Right renal cortex interstitium (tissue), 3 donors: Measurements from ENCODE around the gene NBEAL2. TPM values are rescaled to one million over a fixed set of nuclear protein-coding genes. Genes with fewer than 3 reads are reported as not detected.
"Not testable (repeated sequence)": the region's sequence is repeated elsewhere in the genome, so short reads cannot be mapped to it uniquely, and the experiment has no call there.

Experiments
- DNase-seq, 3 donors: peaks; one replicate each; pipeline ENCODE4 v3.0.0-alpha.2; 2013; ENCODE audit warnings: low read depth in 3 of 3, low spot score in 2 of 3
- polyA plus RNA-seq, 3 donors: library from polyadenylated mRNA; unstranded; fragments of 120-200 nt; gene quantifications; one replicate each; pipeline ENCODE4 v1.2.1, GENCODE V29; 2013; ENCODE audit not compliant: insufficient read length in 3 of 3

Gene NBEAL2
- polyA plus RNA-seq, 3 donors, result 29.6 to 33.5 (median 30.9) TPM

DNA sequence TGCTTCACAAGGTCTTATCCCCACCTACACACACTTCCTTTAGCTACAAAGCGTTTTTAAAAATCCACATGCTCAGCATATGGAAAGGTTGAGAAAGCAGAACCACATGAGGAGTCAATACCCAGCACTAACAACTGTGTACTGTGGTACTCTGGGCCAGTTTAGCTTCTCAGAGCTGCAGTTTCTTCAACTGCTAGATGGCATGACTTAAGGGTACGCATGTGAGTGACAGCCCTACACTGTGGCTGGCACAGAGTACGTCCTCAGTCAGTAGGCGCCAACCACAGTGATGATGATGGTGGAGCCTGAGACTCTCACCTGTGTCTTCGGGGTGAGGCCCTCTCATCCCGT is 20.3 kb upstream of the NBEAL2 start:
- DNase-seq, result no peak

DNA sequence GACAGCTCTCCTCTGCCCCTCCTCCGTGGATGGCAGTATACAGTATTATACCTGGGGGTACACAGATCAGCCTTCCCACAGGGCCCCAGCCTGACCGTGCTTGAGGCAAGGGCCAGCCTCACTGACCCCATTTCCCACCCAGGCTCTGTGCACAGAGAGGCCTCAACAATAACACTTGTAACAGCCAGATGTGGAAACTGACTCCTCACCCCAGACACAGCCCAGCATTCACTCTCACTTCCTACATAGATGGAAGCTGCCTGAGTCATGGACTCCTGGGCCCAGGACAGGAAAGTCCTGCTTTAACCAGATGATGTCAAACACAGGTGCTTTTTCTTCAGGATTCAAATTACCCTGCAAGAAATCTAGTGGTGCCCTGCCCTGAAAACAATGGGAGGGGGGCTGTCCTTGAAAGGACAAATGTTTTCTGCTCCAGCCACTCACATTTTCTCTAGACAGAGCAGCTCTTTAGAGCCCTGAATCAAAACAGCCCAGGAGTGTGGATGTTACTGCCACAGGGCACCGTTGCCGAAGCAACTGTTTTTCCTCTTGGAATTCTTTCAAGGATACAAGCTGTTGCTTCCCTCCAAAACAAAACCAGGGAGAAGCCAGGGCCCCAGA is 19.3 kb upstream of the NBEAL2 start:
- DNase-seq, result no peak

DNA sequence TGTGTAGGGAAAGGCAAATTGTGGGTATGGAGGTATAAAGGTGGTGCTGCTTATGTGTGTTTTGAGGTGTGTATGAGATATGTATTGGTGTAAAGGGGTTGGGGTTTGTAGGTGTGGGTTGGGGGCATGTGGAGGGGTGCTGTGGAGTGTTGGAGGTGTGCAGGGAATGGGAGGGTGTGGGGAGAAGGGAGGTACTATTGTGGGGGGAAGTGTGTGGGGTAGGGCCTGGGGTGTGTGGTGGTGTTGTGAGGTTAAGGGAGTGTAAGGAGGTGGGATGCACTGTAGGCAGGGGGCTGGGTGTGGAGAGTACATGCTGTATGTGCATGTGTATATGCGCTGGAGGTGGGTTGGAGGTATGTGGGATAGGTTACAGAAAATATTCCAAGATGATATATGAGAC is 18.6 kb upstream of the NBEAL2 start:
- DNase-seq, result no peak

DNA sequence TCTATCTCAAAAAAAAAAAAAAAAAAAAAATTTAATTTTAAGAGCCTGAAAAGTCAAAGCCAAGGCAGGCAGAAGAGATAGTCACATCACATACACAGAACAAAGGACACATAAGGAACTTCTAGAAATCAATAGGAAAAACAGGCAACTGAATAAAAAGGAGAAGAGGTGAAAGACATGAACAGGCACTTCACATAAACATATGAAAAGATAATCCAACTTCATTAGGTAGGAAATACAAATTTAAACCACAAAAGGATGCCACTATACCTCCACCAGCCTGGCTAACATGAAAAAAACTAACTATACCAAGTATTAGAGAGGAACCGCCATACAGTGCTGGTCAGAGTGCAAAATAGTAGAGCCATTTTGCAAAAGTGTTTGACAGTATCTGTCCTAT is 17.0 kb upstream of the NBEAL2 start:
- DNase-seq, result no peak

DNA sequence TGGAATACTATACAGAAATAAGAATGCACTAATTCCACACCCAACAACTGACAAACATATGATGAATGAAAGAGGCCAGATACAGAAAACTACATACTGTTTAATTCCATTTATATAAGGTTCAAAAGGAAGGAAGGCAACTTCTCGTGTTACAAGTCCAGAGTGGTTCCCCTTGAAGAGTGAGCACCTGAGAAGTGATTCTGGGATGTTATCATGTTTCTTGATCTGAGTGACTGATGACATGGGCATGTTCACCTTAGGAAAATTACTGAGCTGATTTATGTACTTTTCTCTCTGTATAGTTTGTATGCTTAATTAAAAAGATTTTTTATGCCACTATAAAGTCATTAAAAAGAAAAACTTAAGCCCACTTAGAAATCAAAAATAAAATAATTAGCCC is 16.5 kb upstream of the NBEAL2 start:
- no peak for DNase-seq

DNA sequence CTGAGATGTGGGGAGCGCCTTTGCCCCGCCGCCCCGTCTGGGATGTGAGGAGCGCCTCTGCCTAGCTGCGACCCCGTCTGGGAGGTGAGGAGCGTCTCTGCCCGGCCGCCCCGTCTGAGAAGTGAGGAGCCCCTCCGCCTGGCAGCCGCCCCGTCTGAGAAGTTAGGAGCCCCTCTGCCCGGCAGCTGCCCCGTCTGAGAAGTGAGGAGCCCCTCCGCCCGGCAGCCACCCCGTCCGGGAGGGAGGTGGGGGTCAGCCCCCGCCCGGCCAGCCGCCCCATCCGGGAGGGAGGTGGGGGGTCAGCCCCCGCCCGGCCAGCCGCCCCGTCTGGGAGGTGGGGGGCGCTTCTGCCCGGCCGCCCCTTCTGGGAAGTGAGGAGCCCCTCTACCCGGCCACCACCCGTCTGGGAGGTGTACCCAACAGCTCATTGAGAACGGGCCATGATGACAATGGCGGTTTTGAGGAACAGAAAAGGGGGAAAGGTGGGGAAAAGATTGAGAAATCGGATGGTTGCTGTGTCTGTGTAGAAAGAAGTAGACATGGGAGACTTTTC is 15.4 kb upstream of the NBEAL2 start:
- not testable (repeated sequence) for DNase-seq

DNA sequence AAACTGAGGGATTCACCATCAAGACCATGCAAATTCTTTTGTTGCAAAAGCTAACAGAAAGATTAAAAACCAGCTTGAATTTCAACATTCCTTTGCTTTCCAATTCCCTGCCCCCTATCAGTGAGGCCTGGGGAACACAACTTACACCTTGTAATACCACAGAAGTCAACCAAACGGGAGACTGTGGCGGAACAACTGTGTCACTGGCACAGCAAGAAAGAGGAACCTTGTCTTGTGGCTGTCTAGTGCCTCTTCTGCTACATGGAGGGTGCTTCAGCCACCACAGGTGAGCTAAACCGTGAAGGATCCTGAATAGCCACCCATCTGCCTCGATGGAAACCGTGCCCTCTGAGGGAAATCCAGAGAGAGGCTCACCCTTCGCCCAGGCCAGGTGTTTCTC is 14.3 kb upstream of the NBEAL2 start:
- DNase-seq, result no peak

DNA sequence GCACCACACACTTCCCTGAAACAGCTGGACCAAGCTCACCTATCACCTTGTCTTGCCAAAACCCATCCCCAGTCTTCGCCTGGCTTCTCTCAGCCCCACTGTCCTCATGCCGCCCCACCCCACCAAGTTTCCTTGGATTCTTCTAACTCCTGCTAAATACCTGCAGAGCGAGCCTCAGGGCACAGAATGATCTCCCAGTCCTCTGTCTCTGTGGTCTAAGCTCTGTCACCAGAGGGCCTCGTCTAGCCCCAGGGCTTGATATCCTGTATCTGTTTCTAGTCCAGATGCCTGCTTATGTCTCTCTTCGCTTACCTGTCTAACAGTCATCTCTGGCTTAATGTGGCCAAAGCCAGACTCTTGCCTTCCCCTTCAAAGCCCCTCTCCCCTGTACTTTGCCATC is 12.7 kb upstream of the NBEAL2 start:
- DNase-seq, result no peak

DNA sequence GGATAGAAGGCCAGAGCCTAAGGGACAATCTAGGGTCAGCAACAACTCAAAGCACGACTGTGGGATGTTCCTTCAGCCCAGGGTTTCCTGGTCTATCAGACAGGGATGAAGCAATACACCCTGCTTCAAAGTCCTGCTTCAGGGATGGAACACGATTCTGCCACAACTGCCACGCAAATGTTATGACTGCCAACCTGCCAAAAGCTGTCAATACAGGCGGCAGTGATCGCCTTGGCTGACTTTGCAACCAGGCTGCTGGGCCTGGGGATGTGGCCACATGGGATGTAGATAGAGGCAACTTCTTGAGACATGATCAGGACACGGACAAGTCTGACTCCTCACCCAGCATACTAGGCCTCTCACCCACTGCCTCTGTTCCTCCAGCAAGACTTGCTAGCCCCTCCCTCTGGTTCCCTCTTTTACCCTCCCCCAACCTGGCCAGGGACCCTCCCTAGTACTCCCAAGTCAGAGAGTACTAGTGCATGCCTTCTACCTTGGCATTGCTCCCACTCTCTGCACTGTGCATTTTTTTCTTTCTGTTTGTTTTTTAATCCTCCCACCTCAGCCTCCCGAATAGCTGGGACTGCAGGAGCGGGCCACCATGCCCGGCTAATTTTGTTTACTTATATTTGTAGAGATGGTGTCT is 10.6 kb upstream of the NBEAL2 start:
- no peak for DNase-seq

DNA sequence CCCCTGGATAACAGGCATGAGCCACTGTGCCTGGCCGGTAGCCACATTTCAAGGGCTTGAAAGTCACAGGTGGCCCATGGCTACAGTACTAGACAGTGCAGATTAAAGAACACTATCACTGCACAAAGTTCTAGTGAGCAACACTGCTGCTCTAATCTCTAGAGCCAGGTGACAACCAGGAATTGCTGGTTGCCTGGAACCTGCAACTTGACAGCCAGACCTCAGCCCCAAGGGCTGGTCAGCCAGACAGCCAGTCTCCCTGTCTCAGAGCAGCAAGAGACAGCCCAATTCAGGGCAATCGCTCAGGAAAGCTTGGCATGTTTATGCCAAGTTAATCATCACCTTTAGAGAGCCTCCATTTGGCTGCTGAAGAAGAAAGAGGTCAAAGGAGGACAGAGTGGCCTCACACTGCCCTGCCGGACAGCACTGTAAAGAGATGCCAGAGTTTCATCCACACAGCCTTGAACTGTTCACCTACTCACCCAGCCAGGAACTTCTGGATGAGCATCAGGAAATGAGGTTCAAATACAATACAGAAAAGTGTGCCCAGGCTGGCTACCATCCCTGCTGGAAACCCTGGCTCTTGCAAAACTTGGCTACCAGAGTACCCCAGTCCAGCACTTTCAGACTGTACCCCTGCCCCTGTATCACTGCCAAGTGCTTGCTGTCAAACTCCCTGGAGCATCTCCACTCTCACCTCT is 8.9 kb upstream of the NBEAL2 start:
- DNase-seq, result no peak

DNA sequence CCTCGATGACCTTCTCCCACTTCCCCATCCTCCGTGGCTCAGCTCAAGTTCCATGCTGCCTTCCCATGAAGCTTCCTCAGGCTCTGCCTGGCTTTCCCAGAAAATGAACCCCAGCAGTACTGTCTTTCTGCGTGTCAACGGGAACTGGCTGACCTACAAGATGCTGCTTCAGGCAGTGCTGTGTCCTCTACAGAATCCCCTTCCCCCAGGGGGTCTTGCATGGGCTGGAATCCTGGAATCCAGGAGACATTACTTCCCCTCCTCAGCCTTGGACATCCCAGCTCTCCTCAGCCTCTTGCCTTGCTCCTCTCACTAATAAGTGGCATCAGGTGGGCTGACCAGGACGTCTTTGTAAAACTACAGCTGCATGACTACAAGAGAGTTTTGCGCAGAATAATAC is 8.3 kb upstream of the NBEAL2 start:
- DNase-seq, result no peak

DNA sequence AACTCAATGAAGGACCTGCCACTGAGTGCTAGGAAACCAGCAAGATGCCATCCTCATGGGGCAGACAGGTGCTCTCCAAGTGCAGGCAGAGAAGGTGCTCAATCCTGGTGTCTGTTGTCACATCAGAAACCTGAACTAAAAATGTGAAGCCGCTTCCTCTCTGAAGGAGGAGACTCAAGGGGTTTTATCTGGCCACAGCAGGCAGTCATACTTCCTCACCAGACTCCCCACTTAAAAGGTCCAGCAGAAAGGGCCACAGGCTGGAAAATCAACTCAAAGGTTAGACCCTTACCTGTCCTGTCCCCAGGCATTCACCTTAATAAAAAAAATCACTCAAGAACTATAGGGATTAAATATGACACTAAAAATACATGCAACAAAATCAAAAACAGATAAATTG is 7.7 kb upstream of the NBEAL2 start:
- no peak for DNase-seq

DNA sequence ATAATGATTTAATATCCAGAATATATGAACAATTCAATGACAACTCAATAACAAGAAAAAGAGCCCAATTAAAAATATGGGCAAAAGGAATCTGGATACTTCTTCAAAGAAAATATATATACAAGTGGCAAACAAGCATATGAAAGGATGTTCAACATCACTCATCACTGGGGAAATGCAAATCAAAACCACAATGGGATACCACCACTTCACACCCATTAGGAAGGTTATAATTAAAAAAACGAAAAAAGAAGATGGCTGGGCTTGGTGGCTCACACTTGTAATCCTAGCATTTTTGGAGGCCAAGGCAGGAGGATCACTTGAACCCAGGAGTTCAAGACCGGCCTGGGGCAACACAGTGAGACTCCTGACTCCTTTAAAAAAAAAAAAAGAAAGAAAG is 7.1 kb upstream of the NBEAL2 start:
- DNase-seq, result no peak

DNA sequence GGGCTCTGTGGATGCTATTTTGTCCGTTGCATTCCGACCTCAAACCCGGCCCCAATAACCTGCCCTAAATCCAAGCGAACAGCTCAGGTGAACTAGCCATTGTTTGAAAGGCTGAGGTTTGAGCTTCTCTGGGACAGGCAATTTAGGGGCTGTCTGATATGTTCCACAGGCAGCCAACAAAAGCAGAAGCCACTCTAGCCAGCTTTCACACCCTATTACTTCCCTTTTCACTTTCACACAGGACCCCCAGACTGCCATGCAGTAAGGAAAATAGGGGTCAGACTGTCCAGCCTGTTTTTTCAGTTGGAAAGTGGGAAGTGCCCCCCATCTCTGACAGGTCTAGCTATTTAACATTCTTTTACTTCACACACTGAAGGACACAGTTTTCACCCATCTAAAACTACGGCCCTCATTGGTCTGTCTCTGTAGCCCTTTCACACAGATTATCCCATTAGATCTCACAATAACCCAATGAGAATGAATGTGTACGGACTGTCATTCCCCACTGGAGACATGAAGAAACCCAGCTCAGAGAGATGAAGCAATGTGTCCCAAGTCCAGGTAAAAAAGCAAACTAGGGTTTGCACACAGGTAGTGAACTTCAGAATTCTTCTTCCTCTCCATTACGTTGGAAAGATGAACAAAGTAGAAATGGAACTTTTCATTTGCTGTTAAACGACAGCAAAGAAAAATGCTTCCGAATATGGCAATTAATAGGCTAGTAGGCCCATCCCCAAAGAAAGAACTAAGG is 4.9 kb upstream of the NBEAL2 start:
- no peak for DNase-seq

DNA sequence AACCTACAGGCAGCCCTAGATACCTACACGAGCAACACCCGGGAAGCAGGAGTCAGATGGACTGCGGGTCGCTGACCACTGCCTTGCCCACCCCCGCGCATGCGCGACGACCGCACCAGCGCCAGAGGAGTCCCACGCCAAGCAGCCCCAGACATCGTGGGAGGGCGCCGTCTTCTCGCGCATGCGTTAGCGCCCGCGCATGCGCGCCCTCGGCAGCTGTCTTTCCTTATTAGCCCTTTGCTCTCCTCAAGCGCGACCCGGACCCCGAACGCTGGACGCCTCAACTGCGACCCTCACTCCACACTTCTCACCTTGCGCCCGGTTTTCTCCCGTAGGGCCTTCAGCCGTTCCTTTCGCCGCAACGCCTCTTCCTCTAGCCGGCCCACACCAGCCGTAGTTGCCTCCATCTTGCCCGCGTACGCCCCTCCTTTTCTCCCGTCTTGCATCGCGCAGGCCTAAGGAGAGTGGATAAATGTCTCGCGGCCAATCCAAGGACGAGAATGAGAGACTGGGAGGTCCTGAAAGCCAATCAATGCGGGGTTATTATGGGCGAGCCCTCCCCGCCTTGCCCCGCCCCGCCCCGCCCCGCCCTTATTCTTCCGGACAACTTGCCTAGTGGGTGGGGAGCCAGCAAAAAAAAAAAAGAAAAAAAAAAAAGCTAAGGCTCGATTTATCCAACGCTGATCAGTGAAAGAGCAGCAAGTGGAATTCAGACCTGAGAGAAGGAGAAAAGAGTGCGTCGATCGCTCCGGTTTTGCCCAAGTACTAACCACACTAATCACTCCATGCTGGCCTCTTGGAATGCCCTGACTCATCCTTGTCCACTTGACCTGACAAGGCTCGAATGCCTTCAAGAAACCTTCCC is 2.9 kb upstream of the NBEAL2 start, which contains the start of gene CCDC12:
Gene CCDC12, minus strand, starts transcription at position 420 of the 865 bp plus-strand sequence. Its CDS starts 13 bp downstream, at position 407.
- DNase-seq, result peak; percentile 89 to 96 (median 95)

DNA sequence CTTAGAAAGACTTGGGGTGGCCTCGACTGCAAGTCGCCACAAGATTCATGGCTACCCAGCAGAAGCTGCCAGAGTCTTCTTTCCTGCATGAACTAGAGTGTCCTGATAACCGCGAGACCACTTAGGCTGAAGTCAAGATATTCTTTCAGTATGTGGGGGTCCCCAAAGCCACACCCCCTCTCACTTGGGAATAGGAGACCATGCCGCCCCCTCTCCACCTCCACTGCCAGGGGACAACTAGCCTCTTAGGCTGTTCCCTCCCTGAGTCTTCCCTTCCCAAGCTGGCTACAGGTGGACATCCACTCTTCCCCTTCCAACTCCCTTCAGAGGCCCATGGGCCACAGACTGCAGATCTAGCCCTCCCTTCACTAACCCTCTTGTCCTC is 1.7 kb upstream of the NBEAL2 start:
- no peak for DNase-seq

DNA sequence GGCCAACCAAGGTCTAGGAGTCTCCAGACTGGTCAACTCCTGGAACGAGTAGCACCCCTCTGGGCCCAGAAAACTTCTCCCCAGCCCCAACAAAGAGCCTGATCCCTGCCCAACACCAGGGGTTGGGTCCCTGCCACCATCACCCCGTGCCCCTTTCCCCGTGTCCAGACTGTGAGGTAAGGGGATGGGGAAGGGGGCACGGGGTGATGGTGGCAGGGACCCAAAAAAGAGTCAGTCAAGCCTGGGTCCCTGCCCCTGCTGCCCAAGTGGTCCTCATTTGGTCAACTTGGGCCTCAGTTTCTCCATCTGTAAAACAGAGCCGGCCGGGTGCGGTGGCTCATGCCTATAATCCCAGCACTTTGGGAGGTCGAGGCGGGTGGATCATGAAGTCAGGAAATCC is 1.1 kb upstream of the NBEAL2 start:
- no peak for DNase-seq

DNA sequence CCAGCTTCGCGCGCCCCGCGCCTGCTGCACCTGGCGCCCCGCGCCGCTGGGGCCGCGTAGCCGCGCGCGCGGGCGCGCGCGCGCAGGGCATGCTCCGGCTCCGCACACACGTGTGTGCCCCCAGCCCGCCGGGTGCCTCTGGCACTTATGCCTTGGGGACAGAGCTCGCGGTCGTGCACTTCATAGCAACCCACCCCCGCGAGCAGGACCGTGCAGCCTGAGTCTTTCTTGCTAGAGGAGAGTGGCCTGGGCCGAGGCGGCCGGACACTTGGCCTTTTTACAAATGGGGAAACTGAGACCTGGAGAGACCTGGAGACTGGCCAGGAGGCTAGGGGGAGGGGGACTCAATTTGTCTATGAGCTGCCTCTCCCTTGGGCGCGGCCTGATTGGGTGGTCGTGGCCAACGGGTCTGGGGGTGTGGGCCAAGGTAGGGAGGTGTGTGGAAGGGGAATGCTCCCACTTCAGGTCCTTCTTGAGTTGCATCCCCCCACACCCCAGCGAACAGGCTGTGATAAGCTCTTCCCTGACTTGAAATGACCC is 562 bp downstream of the NBEAL2 start:
- DNase-seq, result no peak

DNA sequence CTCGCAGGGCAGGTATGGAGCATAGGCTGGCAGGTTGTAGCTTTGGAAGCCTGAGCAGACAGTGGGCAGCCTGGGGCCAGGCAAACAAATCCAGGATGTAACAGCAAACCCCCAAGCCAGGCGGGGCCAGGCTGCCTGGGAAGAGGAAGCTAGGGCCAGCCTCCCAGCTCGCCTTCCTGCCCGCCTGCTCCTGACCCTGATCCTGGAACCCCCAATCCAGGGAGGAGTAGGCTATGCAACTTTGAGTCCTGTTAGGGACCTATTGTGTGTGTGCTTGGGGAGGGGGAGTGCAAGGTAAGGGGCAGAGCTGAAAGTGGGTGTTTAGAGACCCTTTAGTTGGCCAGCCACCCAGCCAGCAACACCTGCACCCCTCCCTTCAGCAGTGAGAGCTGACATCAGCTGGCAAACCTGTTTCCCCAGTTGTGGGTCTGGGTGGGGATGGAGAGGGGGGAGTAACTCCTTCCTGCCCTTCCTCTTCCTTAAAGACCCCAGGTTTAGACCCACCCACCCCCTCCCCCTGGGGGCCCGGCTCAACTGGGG is 2.5 kb downstream of the NBEAL2 start:
- DNase-seq, result peak in 1 of 3 donors; percentile 36

DNA sequence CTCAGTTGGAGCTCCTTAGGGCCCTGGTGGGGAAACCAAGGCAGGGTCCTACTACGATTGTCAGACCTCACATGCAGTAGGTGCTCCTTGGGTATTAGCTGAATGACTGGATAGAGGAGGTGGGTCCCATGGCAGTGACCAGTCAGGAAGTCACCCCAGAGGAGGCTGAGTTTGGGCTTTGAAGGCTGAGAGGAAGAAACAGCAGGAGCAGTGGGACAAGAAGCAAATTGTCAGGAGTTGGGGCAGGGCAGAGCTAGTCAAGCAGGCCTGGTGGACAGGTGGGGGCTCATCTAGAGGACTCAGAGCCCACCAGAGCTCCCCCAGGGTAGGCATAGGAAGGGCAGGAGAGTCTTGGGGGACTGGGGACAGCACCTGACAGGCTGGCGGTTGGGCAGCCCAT is 3.1 kb downstream of the NBEAL2 start:
- DNase-seq, result no peak
